ENCODE results near the gene TNS4.

Gene TNS4

GRCh38 chr17:40531051-40531991 is 29.9 kb upstream of the TNS4 start:
- no peak for DNase-seq (ENCODE audit: low spot score)
- Histone ChIP-seq H3K14ac (ENCODE audit: low read length) (no peak overlapping the region), H3K4me2 (ENCODE audit: insufficient read depth, low read length, poor library complexity, severe bottlenecking) (no peak overlapping the region), H3K4ac (ENCODE audit: low read length) (no peak overlapping the region), H4K91ac (ENCODE audit: low read depth, low read length, poor library complexity) (no peak overlapping the region), H2BK120ac (ENCODE audit: low read depth, low read length) (no peak overlapping the region), H2AFZ (ENCODE audit: low read length) (no peak overlapping the region), H2BK15ac (ENCODE audit: low read length) (no peak overlapping the region), H3K27me3 (ENCODE audit: control insufficient read depth in 3 of 3, insufficient read depth in 3 of 3, low read depth in 1 of 3, low read length in 3 of 3) (peaks cover 0 to 17% (median 0%) of the 10 kb centered on the region in 3 experiments), H3K23ac (ENCODE audit: low read depth, low read length, poor library complexity) (no peak overlapping the region), H4K8ac (ENCODE audit: low read depth, low read length) (no peak overlapping the region), H2BK12ac (ENCODE audit: low read length) (no peak overlapping the region), H3K79me1 (ENCODE audit: low read depth, low read length) (no peaks in the 10 kb centered on the region), H3K36me3 (replicated peaks in 1 of 2; ENCODE audit: control insufficient read depth in 2 of 2, insufficient read depth in 2 of 2, low read length in 2 of 2) (no peaks in the 10 kb centered on the region), H3K9ac (ENCODE audit: low read depth, low read length, poor library complexity) (no peak overlapping the region), H3K4me1 (ENCODE audit: control insufficient read depth in 2 of 2, insufficient read depth in 1 of 2, low read depth in 1 of 2, low read length in 2 of 2) (peaks cover 0 to under 1% of the 10 kb centered on the region in 2 donors), H3K18ac (ENCODE audit: low read length) (no peak overlapping the region), H2AK5ac (ENCODE audit: low read depth, low read length) (no peak overlapping the region), H3K4me3 (ENCODE audit: low read length in 2 of 2) (no peak overlapping the region), H3K27ac (replicated peaks; ENCODE audit: low read length) (no peak overlapping the region), H2BK5ac (ENCODE audit: low read length) (no peak overlapping the region), H3K9me3 (replicated peaks in 1 of 2; ENCODE audit: control insufficient read depth in 2 of 2, insufficient read depth in 1 of 2, low read depth in 1 of 2, low read length in 2 of 2) (no peaks in the 10 kb centered on the region)
- no CpG with 5 or more reads among the region's 15 CpGs for WGBS, 2 donors (ENCODE audit: extremely low coverage in 2 of 2, insufficient read length in 2 of 2, insufficient replicate concordance in 1 of 2)

GRCh38 chr17:40530531-40530994 is 29.1 kb upstream of the TNS4 start:
- Histone ChIP-seq H3K36me3 (replicated peaks in 1 of 2; ENCODE audit: control insufficient read depth in 2 of 2, insufficient read depth in 2 of 2, low read length in 2 of 2) (no peaks in the 10 kb centered on the region), H3K9ac (ENCODE audit: low read depth, low read length, poor library complexity) (no peak overlapping the region), H3K9me3 (replicated peaks in 1 of 2; ENCODE audit: control insufficient read depth in 2 of 2, insufficient read depth in 1 of 2, low read depth in 1 of 2, low read length in 2 of 2) (peaks cover 0 to 5% of the 10 kb centered on the region in 2 donors), H3K18ac (ENCODE audit: low read length) (peak overlapping the region; percentile 35), H3K14ac (ENCODE audit: low read length) (no peak overlapping the region), H3K27ac (replicated peaks; ENCODE audit: low read length) (no peak overlapping the region), H3K4ac (ENCODE audit: low read length) (no peak overlapping the region), H3K4me2 (ENCODE audit: insufficient read depth, low read length, poor library complexity, severe bottlenecking) (no peak overlapping the region), H2AK5ac (ENCODE audit: low read depth, low read length) (no peak overlapping the region), H2BK12ac (ENCODE audit: low read length) (no peak overlapping the region), H4K8ac (ENCODE audit: low read depth, low read length) (no peak overlapping the region), H2BK15ac (ENCODE audit: low read length) (no peak overlapping the region), H2BK120ac (ENCODE audit: low read depth, low read length) (no peak overlapping the region), H3K4me3 (ENCODE audit: low read length in 2 of 2) (no peak overlapping the region), H3K79me1 (ENCODE audit: low read depth, low read length) (no peaks in the 10 kb centered on the region), H2AFZ (ENCODE audit: low read length) (no peak overlapping the region), H3K23ac (ENCODE audit: low read depth, low read length, poor library complexity) (no peak overlapping the region), H4K91ac (ENCODE audit: low read depth, low read length, poor library complexity) (no peak overlapping the region), H3K4me1 (ENCODE audit: control insufficient read depth in 2 of 2, insufficient read depth in 1 of 2, low read depth in 1 of 2, low read length in 2 of 2) (no peaks in the 10 kb centered on the region), H2BK5ac (ENCODE audit: low read length) (no peak overlapping the region), H3K27me3 (ENCODE audit: control insufficient read depth in 3 of 3, insufficient read depth in 3 of 3, low read depth in 1 of 3, low read length in 3 of 3) (peaks cover 0 to 17% (median 0%) of the 10 kb centered on the region in 3 experiments)
- WGBS, 2 donors (ENCODE audit: extremely low coverage in 2 of 2, insufficient read length in 2 of 2, insufficient replicate concordance in 1 of 2) = no CpG with 5 or more reads among the region's 5 CpGs
- no peak for DNase-seq (ENCODE audit: low spot score)

GRCh38 chr17:40529991-40530390 is 28.6 kb upstream of the TNS4 start:
- Histone ChIP-seq H3K4me2 (ENCODE audit: insufficient read depth, low read length, poor library complexity, severe bottlenecking) (no peak overlapping the region), H3K9ac (ENCODE audit: low read depth, low read length, poor library complexity) (no peak overlapping the region), H2BK120ac (ENCODE audit: low read depth, low read length) (no peak overlapping the region), H3K18ac (ENCODE audit: low read length) (no peak overlapping the region), H3K23ac (ENCODE audit: low read depth, low read length, poor library complexity) (no peak overlapping the region), H2AK5ac (ENCODE audit: low read depth, low read length) (no peak overlapping the region), H3K4me1 (ENCODE audit: control insufficient read depth in 2 of 2, insufficient read depth in 1 of 2, low read depth in 1 of 2, low read length in 2 of 2) (no peaks in the 10 kb centered on the region), H3K36me3 (replicated peaks in 1 of 2; ENCODE audit: control insufficient read depth in 2 of 2, insufficient read depth in 2 of 2, low read length in 2 of 2) (no peaks in the 10 kb centered on the region), H3K27ac (replicated peaks; ENCODE audit: low read length) (no peak overlapping the region), H3K14ac (ENCODE audit: low read length) (no peak overlapping the region), H3K4me3 (ENCODE audit: low read length in 2 of 2) (no peak overlapping the region), H3K79me1 (ENCODE audit: low read depth, low read length) (no peaks in the 10 kb centered on the region), H2BK15ac (ENCODE audit: low read length) (no peak overlapping the region), H2AFZ (ENCODE audit: low read length) (no peak overlapping the region), H2BK5ac (ENCODE audit: low read length) (no peak overlapping the region), H4K8ac (ENCODE audit: low read depth, low read length) (no peak overlapping the region), H3K4ac (ENCODE audit: low read length) (no peak overlapping the region), H4K91ac (ENCODE audit: low read depth, low read length, poor library complexity) (no peak overlapping the region), H3K9me3 (replicated peaks in 1 of 2; ENCODE audit: control insufficient read depth in 2 of 2, insufficient read depth in 1 of 2, low read depth in 1 of 2, low read length in 2 of 2) (peaks cover 0 to 10% of the 10 kb centered on the region in 2 donors), H3K27me3 (ENCODE audit: control insufficient read depth in 3 of 3, insufficient read depth in 3 of 3, low read depth in 1 of 3, low read length in 3 of 3) (peaks cover 0 to 17% (median 0%) of the 10 kb centered on the region in 3 experiments), H2BK12ac (ENCODE audit: low read length) (no peak overlapping the region)
- DNase-seq (ENCODE audit: low spot score) = no peak
- no CpG with 5 or more reads among the region's 2 CpGs for WGBS, 2 donors (ENCODE audit: extremely low coverage in 2 of 2, insufficient read length in 2 of 2, insufficient replicate concordance in 1 of 2)

GRCh38 chr17:40528692-40529417 is 27.4 kb upstream of the TNS4 start:
- H3K4me3 ChIP-seq (ENCODE audit: low read length in 2 of 2) = no peak overlapping the region
- H3K18ac ChIP-seq (ENCODE audit: low read length) = no peak overlapping the region
- no peak for DNase-seq (ENCODE audit: low spot score)
- H3K9me3 ChIP-seq (replicated peaks in 1 of 2; ENCODE audit: control insufficient read depth in 2 of 2, insufficient read depth in 1 of 2, low read depth in 1 of 2, low read length in 2 of 2) = peaks cover 0 to 10% of the 10 kb centered on the region in 2 donors
- no peak overlapping the region for H2BK15ac ChIP-seq (ENCODE audit: low read length)
- no peak overlapping the region for H4K8ac ChIP-seq (ENCODE audit: low read depth, low read length)
- H3K4me2 ChIP-seq (ENCODE audit: insufficient read depth, low read length, poor library complexity, severe bottlenecking) = no peak overlapping the region
- H3K23ac ChIP-seq (ENCODE audit: low read depth, low read length, poor library complexity) = no peak overlapping the region
- H4K91ac ChIP-seq (ENCODE audit: low read depth, low read length, poor library complexity) = no peak overlapping the region
- H3K9ac ChIP-seq (ENCODE audit: low read depth, low read length, poor library complexity) = no peak overlapping the region
- no CpG with 5 or more reads among the region's 10 CpGs for WGBS, 2 donors (ENCODE audit: extremely low coverage in 2 of 2, insufficient read length in 2 of 2, insufficient replicate concordance in 1 of 2)
- H3K36me3 ChIP-seq (replicated peaks in 1 of 2; ENCODE audit: control insufficient read depth in 2 of 2, insufficient read depth in 2 of 2, low read length in 2 of 2) = no peaks in the 10 kb centered on the region
- no peak overlapping the region for H3K4ac ChIP-seq (ENCODE audit: low read length)
- H2BK120ac ChIP-seq (ENCODE audit: low read depth, low read length) = no peak overlapping the region
- no peak overlapping the region for H2BK12ac ChIP-seq (ENCODE audit: low read length)
- H2BK5ac ChIP-seq (ENCODE audit: low read length) = no peak overlapping the region
- H3K27ac ChIP-seq (replicated peaks; ENCODE audit: low read length) = no peak overlapping the region
- H3K4me1 ChIP-seq (ENCODE audit: control insufficient read depth in 2 of 2, insufficient read depth in 1 of 2, low read depth in 1 of 2, low read length in 2 of 2) = no peaks in the 10 kb centered on the region
- peaks cover 0 to 17% (median 0%) of the 10 kb centered on the region in 3 experiments for H3K27me3 ChIP-seq (ENCODE audit: control insufficient read depth in 3 of 3, insufficient read depth in 3 of 3, low read depth in 1 of 3, low read length in 3 of 3)
- H3K14ac ChIP-seq (ENCODE audit: low read length) = no peak overlapping the region
- no peak overlapping the region for H2AK5ac ChIP-seq (ENCODE audit: low read depth, low read length)
- H3K79me1 ChIP-seq (ENCODE audit: low read depth, low read length) = no peaks in the 10 kb centered on the region
- no peak overlapping the region for H2AFZ ChIP-seq (ENCODE audit: low read length)
